Bronchial epithelial cell (primary cell): ENCODE data around the gene SZRD1. TPM values are rescaled to one million over a fixed set of nuclear protein-coding genes. Genes with fewer than 3 reads are reported as not detected.
"Not testable (repeated sequence)": the region's sequence is repeated elsewhere in the genome, so short reads cannot be mapped to it uniquely, and the experiment has no call there.

Source experiments
- DNase-seq: peaks from one replicate; pipeline ENCODE4 v3.0.0-alpha.2; 2010; ENCODE audit warnings: low read depth
- FAIRE-seq: peaks from 2 replicates; lab custom pipeline; 2011; peaks lifted over from hg19 to GRCh38; lab: Jason Lieb, UNC
- H3K27me3 ChIP-seq: 2 replicates; pipeline ENCODE4 v1.5.1; 2011; ENCODE audit warnings: low read length; ENCODE audit not compliant: control insufficient read depth, insufficient read depth
- H3K36me3 ChIP-seq: 2 replicates; pipeline ENCODE4 v1.5.1; 2011; ENCODE audit warnings: low read length; ENCODE audit not compliant: control insufficient read depth, insufficient read depth
- H3K4me3 ChIP-seq: 2 replicates; pipeline ENCODE4 v1.5.1; 2011; ENCODE audit warnings: mild to moderate bottlenecking, low read depth, low read length, control low read depth
- CTCF ChIP-seq: IDR thresholded peaks from 2 replicates; pipeline ENCODE4 v1.5.1; 2011; ENCODE audit warnings: mild to moderate bottlenecking, moderate library complexity, low read length, control low read depth, inconsistent platforms; ENCODE audit not compliant: insufficient read depth, severe bottlenecking
- total RNA-seq: library from RNA; depleted of rRNA; stranded (reverse); fragments of >200 nt; gene quantifications from 2 replicates; pipeline ENCODE4 v1.2.1, GENCODE V29; 2014

SZRD1 gene
- total RNA-seq, 1 donor from 2014 or later, result 10.8 TPM

GRCh38 chr1:16356867-16357266 is 10.2 kb upstream of the SZRD1 start:
- no peak for TF ChIP-seq CTCF
- Histone ChIP-seq H3K36me3 (no peaks in the 10 kb centered on the region), H3K4me3 (no peak overlapping the region), H3K27me3 (no peaks in the 10 kb centered on the region)
- DNase-seq, result no peak
- FAIRE-seq, result no peak

- not testable (repeated sequence) for DNase-seq, H3K36me3 ChIP-seq, H3K4me3 ChIP-seq, FAIRE-seq, H3K27me3 ChIP-seq
Measured at GRCh38 chr1:16365146-16365498, 1.9 kb upstream of the SZRD1 start.

- FAIRE-seq, result no peak
- TF ChIP-seq CTCF, result no peak
- Histone ChIP-seq H3K27me3 (no peaks in the 10 kb centered on the region), H3K36me3 (no peaks in the 10 kb centered on the region), H3K4me3 (peak overlapping the region; percentile 87)
- peak; percentile 62 for DNase-seq
Measured at GRCh38 chr1:16367258-16367967, 371 bp downstream of the SZRD1 start.

- FAIRE-seq, result no peak
- H3K36me3 ChIP-seq, result peaks cover 2% of the 10 kb centered on the region
- DNase-seq, result peak; percentile 40
- no peaks in the 10 kb centered on the region for H3K27me3 ChIP-seq
- no peak for TF ChIP-seq CTCF
- H3K4me3 ChIP-seq, result peak overlapping the region; percentile 87
Measured at GRCh38 chr1:16367968-16368890, 1.2 kb downstream of the SZRD1 start.

GRCh38 chr1:16369821-16370220 is 2.8 kb downstream of the SZRD1 start:
- no peak for FAIRE-seq
- no peak for DNase-seq
- no peak overlapping the region for H3K4me3 ChIP-seq
- TF ChIP-seq CTCF, result no peak
- peaks cover 3% of the 10 kb centered on the region for H3K36me3 ChIP-seq
- no peaks in the 10 kb centered on the region for H3K27me3 ChIP-seq

GRCh38 chr1:16371725-16372124 is 4.7 kb downstream of the SZRD1 start:
- no peak overlapping the region for H3K4me3 ChIP-seq
- DNase-seq (peak; percentile 57), FAIRE-seq (no peak)
- no peaks in the 10 kb centered on the region for H3K27me3 ChIP-seq
- peaks cover 3% of the 10 kb centered on the region for H3K36me3 ChIP-seq
- no peak for TF ChIP-seq CTCF
